GM03348 (cell line): ENCODE results near the gene ANKRD16.
A peak's percentile ranks its signal among the peaks of the same experiment; 100 is the strongest.
"Not testable (repeated sequence)": the region's sequence is repeated elsewhere in the genome, so short reads cannot be mapped to it uniquely, and the experiment has no call there.

Experiments
- DNase-seq: peaks from one replicate; pipeline ENCODE4 v3.0.0; 2012; ENCODE audit warnings: low spot score

The ANKRD16 gene

GRCh38 chr10:5873515-5873995, 16.1 kb downstream of the ANKRD16 start:
- peak; percentile 87 for DNase-seq

- DNase-seq, result peak; percentile 21
Observed at GRCh38 chr10:5871596-5871995, 18.1 kb downstream of the ANKRD16 start.

- DNase-seq, result no peak
Observed at GRCh38 chr10:5869156-5869555, 20.5 kb downstream of the ANKRD16 start.

GRCh38 chr10:5868383-5868782, 21.3 kb downstream of the ANKRD16 start:
- not testable (repeated sequence) for DNase-seq

GRCh38 chr10:5867091-5867615, 22.5 kb downstream of the ANKRD16 start:
- not testable (repeated sequence) for DNase-seq

GRCh38 chr10:5866451-5867081, 23.1 kb downstream of the ANKRD16 start:
- DNase-seq, result not testable (repeated sequence)

- DNase-seq, result not testable (repeated sequence)
Observed at GRCh38 chr10:5862981-5863685, 26.6 kb downstream of the ANKRD16 start.

GRCh38 chr10:5862360-5862961, 27.2 kb downstream of the ANKRD16 start:
- no peak for DNase-seq

GRCh38 chr10:5860066-5860465, 29.6 kb downstream of the ANKRD16 start:
- no peak for DNase-seq

GRCh38 chr10:5858811-5859210, 30.9 kb downstream of the ANKRD16 start:
- DNase-seq, result no peak

- no peak for DNase-seq
Observed at GRCh38 chr10:5856701-5857004, 33.0 kb downstream of the ANKRD16 start.

GRCh38 chr10:5855979-5856700, 33.6 kb downstream of the ANKRD16 start:
- no peak for DNase-seq

- DNase-seq, result no peak
Observed at GRCh38 chr10:5854131-5854475, 35.6 kb downstream of the ANKRD16 start.

GRCh38 chr10:5846667-5847066, 43.0 kb downstream of the ANKRD16 start:
- DNase-seq, result not testable (repeated sequence)

GRCh38 chr10:5844345-5845055, 45.2 kb downstream of the ANKRD16 start:
- DNase-seq, result peak; percentile 33

- no peak for DNase-seq
Observed at GRCh38 chr10:5843686-5844344, 45.9 kb downstream of the ANKRD16 start.

- no peak for DNase-seq
Observed at GRCh38 chr10:5841965-5842364, 47.7 kb downstream of the ANKRD16 start.

GRCh38 chr10:5840314-5841307, 49.1 kb downstream of the ANKRD16 start:
- DNase-seq, result peak; percentile 40

GRCh38 chr10:5836181-5836580, 53.5 kb downstream of the ANKRD16 start:
- not testable (repeated sequence) for DNase-seq
